Upper lobe of left lung (tissue), 4 donors: Measurements from ENCODE around the gene ASCL5.

ENCODE experiments used
- EP300 ChIP-seq, 4 donors: sonication (generic); formaldehyde crosslinking; IDR thresholded peaks; one replicate each; pipeline ENCODE4 v1.5.1; 2017; ENCODE audit warnings: antibody characterized with exemption in 4 of 4, control low read depth in 2 of 4
- POLR2A ChIP-seq, 4 donors: fragments of 450-650 bp; IDR thresholded peaks; one replicate each; pipeline ENCODE4 v1.5.1; 2016 to 2017; ENCODE audit warnings: antibody characterized with exemption in 4 of 4, mild to moderate bottlenecking in 2 of 4
- POLR2AphosphoS5 ChIP-seq, 2 donors: sonication (generic); formaldehyde crosslinking; IDR thresholded peaks; one replicate each; pipeline ENCODE4 v1.5.1; 2017; ENCODE audit warnings: antibody characterized with exemption in 2 of 2
- TF ChIP-seq, protein P1 (sequence below), 6 experiments: fragments of 450-650 bp in 4 of 6; fragments of 200-600 bp in 2 of 6; sonication (generic) in 2 of 6; IDR thresholded peaks; one replicate each; pipeline ENCODE4 v1.5.1; 2016 to 2019; ENCODE audit warnings: antibody characterized with exemption in 6 of 6

DNA sequence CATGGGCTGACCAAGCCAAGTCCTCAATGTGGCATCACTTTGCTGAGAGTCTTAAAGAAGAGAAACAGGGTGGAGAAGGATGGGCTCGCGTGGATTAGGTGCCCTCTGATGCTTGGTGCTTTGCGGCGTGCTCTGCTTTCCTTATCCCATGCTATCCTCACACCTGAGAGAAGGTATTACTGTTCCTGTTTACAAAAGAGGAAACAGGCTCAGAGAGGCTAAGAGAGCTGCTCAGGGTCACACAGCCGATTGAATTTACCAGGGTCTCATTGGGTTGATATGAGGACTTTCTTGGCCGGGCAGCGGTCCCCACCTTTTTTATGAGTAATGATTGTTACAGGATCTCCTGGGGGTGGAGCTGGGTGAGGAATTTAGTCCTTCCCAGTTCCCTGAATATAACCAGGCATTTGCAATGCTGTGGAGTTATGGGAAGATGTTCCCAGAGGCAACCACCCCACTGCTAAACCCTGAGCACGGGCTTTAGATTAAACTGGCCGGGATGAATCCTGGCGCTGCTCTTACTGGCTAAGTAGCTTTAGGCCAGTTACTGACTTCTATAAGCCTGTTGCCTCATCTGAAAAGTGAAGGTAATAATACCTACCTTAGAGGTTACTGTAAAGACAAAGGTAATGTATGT lies 4.5 kb downstream of the ASCL5 start:
- TF ChIP-seq, protein P1, sequence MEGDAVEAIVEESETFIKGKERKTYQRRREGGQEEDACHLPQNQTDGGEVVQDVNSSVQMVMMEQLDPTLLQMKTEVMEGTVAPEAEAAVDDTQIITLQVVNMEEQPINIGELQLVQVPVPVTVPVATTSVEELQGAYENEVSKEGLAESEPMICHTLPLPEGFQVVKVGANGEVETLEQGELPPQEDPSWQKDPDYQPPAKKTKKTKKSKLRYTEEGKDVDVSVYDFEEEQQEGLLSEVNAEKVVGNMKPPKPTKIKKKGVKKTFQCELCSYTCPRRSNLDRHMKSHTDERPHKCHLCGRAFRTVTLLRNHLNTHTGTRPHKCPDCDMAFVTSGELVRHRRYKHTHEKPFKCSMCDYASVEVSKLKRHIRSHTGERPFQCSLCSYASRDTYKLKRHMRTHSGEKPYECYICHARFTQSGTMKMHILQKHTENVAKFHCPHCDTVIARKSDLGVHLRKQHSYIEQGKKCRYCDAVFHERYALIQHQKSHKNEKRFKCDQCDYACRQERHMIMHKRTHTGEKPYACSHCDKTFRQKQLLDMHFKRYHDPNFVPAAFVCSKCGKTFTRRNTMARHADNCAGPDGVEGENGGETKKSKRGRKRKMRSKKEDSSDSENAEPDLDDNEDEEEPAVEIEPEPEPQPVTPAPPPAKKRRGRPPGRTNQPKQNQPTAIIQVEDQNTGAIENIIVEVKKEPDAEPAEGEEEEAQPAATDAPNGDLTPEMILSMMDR (IDR thresholded peaks at IDR 0.05), result no peak
- TF ChIP-seq POLR2A (IDR thresholded peaks at IDR 0.05) (no peak), POLR2AphosphoS5 (IDR thresholded peaks at IDR 0.05) (no peak), EP300 (IDR thresholded peaks at IDR 0.05) (no peak)
